ENCODE results near the gene DCAF10. TPM values are rescaled to one million over a fixed set of nuclear protein-coding genes. Genes with fewer than 3 reads are reported as not detected.

Gene DCAF10
- polyA plus RNA-seq, 1 donor from 2014 or later: 23.3 TPM

- Histone ChIP-seq H3K27me3 (ENCODE audit: insufficient read depth, low read depth, low read length) (no peaks in the 10 kb centered on the region), H3K9me2 (ENCODE audit: insufficient read depth, low read length) (no peaks in the 10 kb centered on the region), H3K4me3 (ENCODE audit: low read length) (no peak overlapping the region), H3K4me2 (ENCODE audit: low read length) (no peak overlapping the region), H3K9me3 (ENCODE audit: low read length) (no peaks in the 10 kb centered on the region), H3K9ac (ENCODE audit: low read length) (no peak overlapping the region), H3K36me3 (ENCODE audit: insufficient read depth, low read length) (no peaks in the 10 kb centered on the region), H2AFZ (ENCODE audit: low read depth, low read length) (no peak overlapping the region), H3K79me2 (replicated peaks; ENCODE audit: insufficient read depth, low read length) (no peaks in the 10 kb centered on the region), H4K20me1 (ENCODE audit: insufficient read depth) (no peaks in the 10 kb centered on the region), H3K27ac (ENCODE audit: low read length) (no peak overlapping the region), H3F3A (ENCODE audit: insufficient read depth, low read length, poor library complexity, severe bottlenecking) (no peaks in the 10 kb centered on the region)
- TF ChIP-seq CTCF (IDR thresholded peaks at IDR 0.05; ENCODE audit: poor library complexity, severe bottlenecking): no peak
- TF ChIP-seq POLR2AphosphoS5 (IDR thresholded peaks at IDR 0.05): no peak
- TF ChIP-seq MXI1 (conservative IDR thresholded peaks at IDR 0.05; ENCODE audit: poor library complexity, severe bottlenecking): no peak
- TF ChIP-seq TAF1 (IDR thresholded peaks at IDR 0.05; ENCODE audit: low read depth): no peak
- TF ChIP-seq SMC3 (conservative IDR thresholded peaks at IDR 0.05; ENCODE audit: poor library complexity): no peak
- TF ChIP-seq REST (IDR thresholded peaks at IDR 0.05; ENCODE audit: borderline replicate concordance): no peak
These were observed 115.4 kb downstream of the DCAF10 start for GRCh38 chr9:37915911-37916470.

- H2AFZ ChIP-seq (ENCODE audit: low read depth, low read length): no peak overlapping the region
- H3K27ac ChIP-seq (ENCODE audit: low read length): no peak overlapping the region
- TF ChIP-seq POLR2AphosphoS5 (IDR thresholded peaks at IDR 0.05) (no peak), CTCF (IDR thresholded peaks at IDR 0.05; ENCODE audit: poor library complexity, severe bottlenecking) (no peak), RAD21 (conservative IDR thresholded peaks at IDR 0.05) (no peak), MXI1 (conservative IDR thresholded peaks at IDR 0.05; ENCODE audit: poor library complexity, severe bottlenecking) (no peak), EZH2 (IDR thresholded peaks at IDR 0.05; ENCODE audit: borderline replicate concordance, insufficient read depth, low read length, poor library complexity, severe bottlenecking) (no peak), REST (IDR thresholded peaks at IDR 0.05; ENCODE audit: borderline replicate concordance) (no peak), SMC3 (conservative IDR thresholded peaks at IDR 0.05; ENCODE audit: poor library complexity) (no peak), EP300 (conservative IDR thresholded peaks at IDR 0.05; ENCODE audit: poor library complexity, severe bottlenecking) (no peak), TAF1 (IDR thresholded peaks at IDR 0.05; ENCODE audit: low read depth) (no peak)
- H3K27me3 ChIP-seq (ENCODE audit: insufficient read depth, low read depth, low read length): no peaks in the 10 kb centered on the region
- no peaks in the 10 kb centered on the region for H3F3A ChIP-seq (ENCODE audit: insufficient read depth, low read length, poor library complexity, severe bottlenecking)
- H3K36me3 ChIP-seq (ENCODE audit: insufficient read depth, low read length): no peaks in the 10 kb centered on the region
- H3K9me3 ChIP-seq (ENCODE audit: low read length): no peaks in the 10 kb centered on the region
- H3K4me3 ChIP-seq (ENCODE audit: low read length): no peak overlapping the region
- H4K20me1 ChIP-seq (ENCODE audit: insufficient read depth): no peaks in the 10 kb centered on the region
- H3K9me2 ChIP-seq (ENCODE audit: insufficient read depth, low read length): no peaks in the 10 kb centered on the region
- no peak overlapping the region for H3K9ac ChIP-seq (ENCODE audit: low read length)
- H3K79me2 ChIP-seq (replicated peaks; ENCODE audit: insufficient read depth, low read length): peaks cover 5% of the 10 kb centered on the region
- no peak overlapping the region for H3K4me2 ChIP-seq (ENCODE audit: low read length)
These were observed 116.1 kb downstream of the DCAF10 start for GRCh38 chr9:37916471-37917312.

All from neural cell (in vitro differentiated cells).